ENCODE data around the gene ATF3.

DNA sequence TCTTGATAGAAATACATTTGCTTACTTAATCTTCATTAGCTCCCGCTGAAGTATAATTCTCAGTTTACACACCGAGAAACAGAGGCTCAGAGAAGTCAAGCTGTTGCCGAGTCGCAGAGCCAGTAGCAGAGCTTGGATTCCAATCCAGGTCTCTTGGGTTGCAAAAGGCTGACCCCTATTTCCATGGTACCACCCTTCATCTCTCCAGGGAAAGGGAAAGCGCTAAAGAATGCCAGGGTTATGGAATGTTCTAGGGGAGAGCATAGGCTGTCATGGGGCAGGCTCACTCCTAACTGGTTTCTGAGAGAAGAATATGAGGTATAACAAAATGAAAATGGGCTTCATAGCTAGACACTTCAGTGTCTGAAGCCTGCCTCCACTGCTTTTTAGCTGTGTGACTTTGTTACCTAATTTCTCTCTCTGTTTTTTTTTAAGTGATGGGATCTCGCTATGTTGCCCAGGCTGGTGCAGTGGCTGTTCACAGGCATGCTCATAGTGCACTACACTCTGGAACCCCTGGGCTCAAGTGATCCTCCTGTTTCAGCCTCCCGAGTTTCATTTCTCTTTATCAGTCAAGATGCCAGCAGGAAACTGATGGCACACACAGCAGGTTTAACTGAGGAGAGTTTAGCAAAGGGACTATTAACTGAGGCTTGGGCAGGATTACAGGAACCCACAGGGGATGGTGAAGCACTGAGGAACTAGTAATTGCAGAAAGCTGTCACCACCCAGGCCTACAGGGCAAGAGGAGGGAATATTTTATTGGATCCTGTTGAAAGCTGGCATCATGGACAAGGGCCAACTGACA is 25.5 kb upstream of the ATF3 start:
- TF ChIP-seq CTCF (conservative IDR thresholded peaks at IDR 0.05 in 1 of 2, IDR thresholded peaks at IDR 0.05 in 1 of 2; ENCODE audit: low read depth in 1 of 2, low read length in 2 of 2) (no peak), EZH2 (IDR thresholded peaks at IDR 0.05; ENCODE audit: low read length, missing control alignments) (no peak)
